ENCODE data around the gene SCYL3. TPM values are rescaled to one million over a fixed set of nuclear protein-coding genes. Genes with fewer than 3 reads are reported as not detected.

The SCYL3 gene, protein sequence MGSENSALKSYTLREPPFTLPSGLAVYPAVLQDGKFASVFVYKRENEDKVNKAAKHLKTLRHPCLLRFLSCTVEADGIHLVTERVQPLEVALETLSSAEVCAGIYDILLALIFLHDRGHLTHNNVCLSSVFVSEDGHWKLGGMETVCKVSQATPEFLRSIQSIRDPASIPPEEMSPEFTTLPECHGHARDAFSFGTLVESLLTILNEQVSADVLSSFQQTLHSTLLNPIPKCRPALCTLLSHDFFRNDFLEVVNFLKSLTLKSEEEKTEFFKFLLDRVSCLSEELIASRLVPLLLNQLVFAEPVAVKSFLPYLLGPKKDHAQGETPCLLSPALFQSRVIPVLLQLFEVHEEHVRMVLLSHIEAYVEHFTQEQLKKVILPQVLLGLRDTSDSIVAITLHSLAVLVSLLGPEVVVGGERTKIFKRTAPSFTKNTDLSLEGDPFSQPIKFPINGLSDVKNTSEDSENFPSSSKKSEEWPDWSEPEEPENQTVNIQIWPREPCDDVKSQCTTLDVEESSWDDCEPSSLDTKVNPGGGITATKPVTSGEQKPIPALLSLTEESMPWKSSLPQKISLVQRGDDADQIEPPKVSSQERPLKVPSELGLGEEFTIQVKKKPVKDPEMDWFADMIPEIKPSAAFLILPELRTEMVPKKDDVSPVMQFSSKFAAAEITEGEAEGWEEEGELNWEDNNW
- polyA plus RNA-seq (2012; ENCODE audit: missing spikeins): 6.8 TPM

DNA sequence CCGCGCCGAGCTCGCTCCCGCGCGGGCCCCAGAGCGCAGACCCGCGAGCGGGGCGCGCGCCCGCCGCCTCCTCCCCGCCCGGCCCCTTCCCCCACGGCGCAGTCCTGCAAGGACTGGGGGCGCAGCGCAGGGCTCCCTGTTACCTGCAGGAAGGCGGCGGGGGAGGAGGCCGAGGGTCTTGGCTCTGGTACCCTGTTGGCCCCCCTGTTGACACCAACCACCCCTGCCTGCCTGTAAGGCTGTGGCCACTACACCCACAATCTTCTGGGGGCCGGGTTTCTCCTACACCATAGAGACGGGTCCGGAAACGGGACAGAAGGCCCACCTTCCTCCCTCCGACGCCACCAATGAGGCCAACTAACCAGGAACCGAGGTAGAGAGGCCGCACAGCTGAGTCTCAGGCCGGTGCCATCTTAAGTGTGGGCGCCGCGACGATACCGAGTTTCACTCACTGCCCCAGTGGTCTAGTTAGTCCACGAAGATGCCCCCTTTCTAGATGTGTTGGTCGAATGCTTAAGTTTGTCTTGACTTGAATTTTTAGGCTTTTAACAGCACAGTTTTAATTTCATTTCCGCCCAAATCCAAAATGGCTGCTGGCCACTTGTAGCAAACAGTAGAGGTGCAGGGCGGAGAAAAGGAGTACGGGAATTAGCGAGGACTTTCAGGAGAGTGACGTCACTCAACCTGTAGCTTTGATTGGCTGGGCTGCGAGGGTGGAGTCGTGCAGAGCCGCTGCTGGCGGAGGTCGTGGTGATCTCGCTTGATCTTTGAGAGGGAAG is at the start of gene SCYL3:
Gene SCYL3 (minus strand): TSS at position 252 of the 779 bp plus-strand sequence. CDS start 5,056 bp downstream, outside the sequence.
- TF ChIP-seq POLR2AphosphoS5 (IDR thresholded peaks at IDR 0.05; ENCODE audit: low read depth, low read length) (peak; percentile 86), POLR2A (IDR thresholded peaks at IDR 0.05; ENCODE audit: low read depth, low read length) (peak; percentile 89), TAF1 (IDR thresholded peaks at IDR 0.05; ENCODE audit: borderline replicate concordance, low read depth, low read length) (peak; percentile 78)
- FAIRE-seq (peak; percentile 97), DNase-seq (ENCODE audit: insufficient read length) (peak; percentile 73)

DNA sequence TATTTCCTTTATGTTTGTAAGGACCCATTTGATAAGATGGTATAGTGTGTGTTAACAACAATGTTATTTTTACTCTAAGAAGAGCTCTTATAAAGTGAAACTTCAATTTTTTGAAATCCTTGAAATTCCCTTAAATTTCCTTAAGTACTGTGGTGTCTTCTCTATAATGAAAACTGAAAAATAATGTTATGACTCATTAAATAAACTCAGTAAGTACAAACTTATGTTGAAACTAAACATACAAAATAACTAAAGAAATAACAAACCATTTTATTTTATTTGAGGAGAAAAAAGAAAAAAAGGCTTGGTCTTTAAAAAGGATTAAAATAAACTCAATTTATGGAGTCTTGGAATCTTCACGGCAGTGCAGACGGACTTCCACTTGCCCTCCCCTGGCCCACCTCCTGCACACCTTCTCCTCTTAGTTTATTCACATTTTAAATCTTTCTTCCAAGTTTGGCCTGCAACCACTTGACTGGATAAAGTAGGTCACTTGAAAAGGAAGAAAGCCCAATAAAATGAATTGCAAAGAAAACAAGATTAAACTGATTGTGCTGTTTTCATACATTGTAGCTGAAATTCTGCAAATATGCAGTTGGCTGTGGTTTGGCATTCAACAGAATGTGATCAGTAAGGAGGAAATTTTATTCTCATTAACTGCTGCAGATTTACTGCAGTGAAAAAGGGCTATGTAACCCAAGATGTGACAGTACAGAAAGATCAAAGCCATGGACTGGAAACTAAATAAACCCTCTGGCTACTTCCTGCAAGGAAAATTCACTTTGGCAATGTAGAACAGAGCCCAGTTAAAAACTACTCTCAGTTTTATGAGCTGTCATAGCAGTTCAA is 48.5 kb upstream of the SCYL3 start:
- no peak for DNase-seq (ENCODE audit: insufficient read length)
- TF ChIP-seq POLR2A (IDR thresholded peaks at IDR 0.05; ENCODE audit: low read depth, low read length) (no peak), TAF1 (IDR thresholded peaks at IDR 0.05; ENCODE audit: borderline replicate concordance, low read depth, low read length) (no peak), POLR2AphosphoS5 (IDR thresholded peaks at IDR 0.05; ENCODE audit: low read depth, low read length) (no peak)
- FAIRE-seq: no peak

DNA sequence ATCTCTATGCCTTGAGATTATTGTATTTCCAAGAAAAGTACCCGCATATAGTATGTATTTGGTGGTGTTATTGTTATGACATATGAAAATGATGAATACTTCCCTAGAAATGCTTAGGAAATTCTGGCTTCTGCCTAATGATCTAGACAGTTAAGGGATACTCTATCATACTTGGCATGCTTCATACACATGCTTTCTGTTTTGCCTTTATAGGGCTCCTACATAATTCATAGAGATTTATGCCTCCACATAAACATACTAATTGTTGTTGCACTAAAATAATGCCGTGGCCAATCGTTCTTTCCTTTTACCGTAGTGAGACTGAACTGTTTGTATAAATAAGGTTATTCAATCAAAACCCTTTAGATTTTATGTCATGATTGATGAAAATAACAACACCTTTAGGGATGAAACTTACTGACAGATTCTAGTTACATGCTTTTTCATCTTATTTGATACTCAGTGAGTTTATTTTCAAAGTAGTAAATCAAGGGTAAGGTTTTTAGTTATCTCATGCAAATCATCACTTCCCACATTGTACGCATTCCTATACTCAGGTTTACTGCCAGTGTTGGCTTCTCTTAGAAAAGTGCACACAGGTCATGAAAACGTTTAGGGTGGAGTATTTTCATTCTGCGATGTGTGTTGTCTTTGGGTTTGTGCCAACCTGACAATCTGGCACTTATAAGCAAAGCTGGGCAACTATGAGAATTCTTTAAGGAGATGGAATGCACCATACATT is 40.5 kb upstream of the SCYL3 start:
- no peak for TF ChIP-seq POLR2AphosphoS5 (IDR thresholded peaks at IDR 0.05; ENCODE audit: low read depth, low read length)
- no peak for TF ChIP-seq POLR2A (IDR thresholded peaks at IDR 0.05; ENCODE audit: low read depth, low read length)
- no peak for TF ChIP-seq TAF1 (IDR thresholded peaks at IDR 0.05; ENCODE audit: borderline replicate concordance, low read depth, low read length)
- FAIRE-seq: no peak
- DNase-seq (ENCODE audit: insufficient read length): no peak

DNA sequence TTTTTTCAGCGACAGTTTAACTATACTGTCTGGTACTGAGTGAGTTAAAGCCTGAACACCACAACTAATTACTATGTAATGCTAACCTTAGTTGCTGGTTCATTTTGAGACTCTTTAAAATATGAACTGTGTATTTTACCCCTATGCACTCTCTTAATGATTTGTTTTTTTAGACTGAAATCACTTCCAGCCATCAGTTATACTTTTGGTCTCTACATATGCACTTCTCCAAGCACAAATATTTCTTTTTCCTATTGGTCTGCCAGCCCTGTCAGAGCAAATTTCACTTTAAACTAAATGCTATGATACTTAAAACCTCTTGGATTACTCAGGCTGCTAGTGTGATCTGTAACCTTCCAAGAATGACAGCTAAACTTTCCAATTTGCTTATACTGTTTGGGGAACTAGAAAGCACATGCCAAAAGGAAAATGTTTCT is 38.1 kb upstream of the SCYL3 start:
- FAIRE-seq: no peak
- no peak for DNase-seq (ENCODE audit: insufficient read length)
- TF ChIP-seq POLR2A (IDR thresholded peaks at IDR 0.05; ENCODE audit: low read depth, low read length): no peak
- TF ChIP-seq TAF1 (IDR thresholded peaks at IDR 0.05; ENCODE audit: borderline replicate concordance, low read depth, low read length): no peak
- no peak for TF ChIP-seq POLR2AphosphoS5 (IDR thresholded peaks at IDR 0.05; ENCODE audit: low read depth, low read length)

DNA sequence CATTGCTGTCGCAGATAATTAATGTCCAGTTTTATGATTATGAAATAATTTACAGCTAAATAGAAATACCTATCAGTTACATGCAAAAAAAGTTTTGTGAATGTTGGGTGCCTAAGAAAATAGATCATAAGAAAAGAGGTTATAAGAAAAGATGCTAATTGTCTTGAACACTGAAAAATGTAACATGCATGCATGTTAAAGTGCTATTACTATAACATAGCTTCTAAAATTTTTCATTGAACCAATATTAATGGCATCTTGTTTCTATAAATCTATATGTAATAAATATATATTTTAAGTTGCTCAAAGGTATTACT is 35.5 kb upstream of the SCYL3 start:
- no peak for FAIRE-seq
- no peak for DNase-seq (ENCODE audit: insufficient read length)
- TF ChIP-seq TAF1 (IDR thresholded peaks at IDR 0.05; ENCODE audit: borderline replicate concordance, low read depth, low read length) (no peak), POLR2A (IDR thresholded peaks at IDR 0.05; ENCODE audit: low read depth, low read length) (no peak), POLR2AphosphoS5 (IDR thresholded peaks at IDR 0.05; ENCODE audit: low read depth, low read length) (no peak)

DNA sequence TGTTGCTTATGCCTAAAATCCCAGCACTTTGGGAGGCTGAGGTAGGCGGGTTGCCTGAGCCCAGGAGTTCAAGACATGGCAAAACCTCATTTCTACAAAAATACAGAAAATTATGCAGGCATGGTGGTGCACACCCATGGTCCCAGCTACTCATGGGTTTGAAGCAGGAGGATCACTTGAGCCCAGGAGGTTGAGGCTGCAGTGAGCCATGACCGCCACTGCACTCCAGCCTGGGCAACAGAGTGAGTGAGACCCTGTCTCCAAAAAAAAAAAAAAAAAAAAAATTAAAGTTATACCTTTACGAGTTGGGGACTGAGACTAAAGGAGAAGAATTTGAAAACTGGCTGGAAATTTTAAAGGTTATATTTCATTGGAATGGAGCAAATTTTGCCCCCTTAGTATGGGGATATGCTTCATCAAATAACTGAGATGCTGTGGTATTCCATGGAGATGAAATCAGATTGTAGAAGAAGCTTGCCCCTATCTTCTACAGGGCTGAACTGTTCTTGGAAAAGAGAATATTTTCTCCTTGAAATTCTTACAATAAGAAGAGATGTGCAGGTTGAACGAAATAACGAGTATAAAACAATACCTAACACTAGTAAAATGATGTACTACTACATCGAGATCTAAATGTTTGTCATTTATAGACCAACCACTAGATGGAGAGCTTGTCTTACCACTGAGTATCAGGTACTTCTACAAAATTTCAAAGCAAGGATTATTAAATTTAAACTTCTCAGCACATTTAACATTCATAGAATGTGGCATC is 34.9 kb upstream of the SCYL3 start:
- FAIRE-seq (peak; percentile 71), DNase-seq (ENCODE audit: insufficient read length) (no peak)

DNA sequence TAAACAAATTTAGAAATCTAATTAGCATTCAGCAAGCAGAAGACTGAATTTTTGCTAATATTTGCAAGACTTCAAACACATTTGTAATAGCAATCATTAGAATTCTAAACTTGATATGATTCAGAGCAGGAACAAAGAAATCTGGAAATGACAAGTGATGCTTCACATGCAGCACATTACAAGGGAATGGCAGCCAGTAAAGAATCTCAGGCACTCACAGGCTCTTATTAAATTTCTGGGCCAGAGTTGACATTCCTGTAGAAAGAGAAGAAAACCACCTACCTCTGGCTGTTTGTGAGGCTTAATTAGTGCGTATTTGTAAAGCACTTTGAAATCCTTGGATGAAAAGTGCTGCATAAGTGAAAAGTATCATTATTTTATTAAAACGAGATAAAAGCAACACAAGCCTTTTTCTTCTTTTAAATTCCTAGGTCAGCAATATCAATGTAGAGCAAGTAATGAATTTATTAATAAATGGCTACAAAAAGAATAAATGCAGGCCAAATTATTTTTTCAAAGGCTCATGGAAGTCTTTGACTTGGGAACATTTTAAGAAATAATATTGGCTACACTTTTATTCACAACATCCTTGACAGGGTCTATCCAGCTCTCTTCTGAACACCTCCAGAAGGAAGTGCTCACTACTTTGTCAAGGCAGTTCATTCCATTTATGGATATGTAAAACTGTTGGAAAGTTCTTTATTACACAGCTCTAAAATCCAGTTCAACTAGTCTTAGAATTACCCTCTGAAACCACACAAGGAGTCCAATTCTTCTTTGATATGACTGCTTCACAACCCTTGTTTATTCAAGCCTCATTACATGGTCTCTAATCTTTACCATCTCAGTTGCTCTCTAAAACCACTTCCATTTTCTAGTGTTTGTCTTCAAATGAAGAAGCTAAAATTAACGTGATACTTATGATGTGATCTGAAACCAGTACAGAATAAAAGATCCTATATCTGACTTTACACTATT is 32.1 kb upstream of the SCYL3 start:
- DNase-seq (ENCODE audit: insufficient read length) (no peak), FAIRE-seq (no peak)
- no peak for TF ChIP-seq POLR2A (IDR thresholded peaks at IDR 0.05; ENCODE audit: low read depth, low read length)
- TF ChIP-seq TAF1 (IDR thresholded peaks at IDR 0.05; ENCODE audit: borderline replicate concordance, low read depth, low read length): no peak
- TF ChIP-seq POLR2AphosphoS5 (IDR thresholded peaks at IDR 0.05; ENCODE audit: low read depth, low read length): no peak

More for the DNA sequence above, 34.9 kb upstream of the SCYL3 start:
- TF ChIP-seq POLR2A (IDR thresholded peaks at IDR 0.05; ENCODE audit: low read depth, low read length) (no peak), POLR2AphosphoS5 (IDR thresholded peaks at IDR 0.05; ENCODE audit: low read depth, low read length) (no peak)

DNA sequence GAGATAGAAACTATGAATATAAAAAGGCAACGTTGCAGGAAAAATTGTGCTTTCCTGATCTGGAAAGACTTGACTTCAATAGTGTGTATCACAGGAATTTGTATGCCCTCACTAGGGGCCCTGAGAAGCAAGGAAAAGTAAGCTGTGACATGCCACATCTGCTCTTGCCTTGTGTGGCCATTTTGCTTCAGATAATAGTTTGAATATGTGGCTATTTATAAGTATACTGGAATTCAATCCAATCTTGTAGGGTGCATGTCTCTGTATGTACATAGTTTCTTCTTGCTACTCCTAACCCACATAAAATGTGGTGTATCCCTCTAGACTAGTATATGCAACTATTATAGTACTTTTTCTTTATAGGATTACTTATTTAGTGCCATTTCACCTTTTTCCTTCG is 31.1 kb upstream of the SCYL3 start:
- TF ChIP-seq POLR2AphosphoS5 (IDR thresholded peaks at IDR 0.05; ENCODE audit: low read depth, low read length) (no peak), TAF1 (IDR thresholded peaks at IDR 0.05; ENCODE audit: borderline replicate concordance, low read depth, low read length) (no peak), POLR2A (IDR thresholded peaks at IDR 0.05; ENCODE audit: low read depth, low read length) (no peak)
- DNase-seq (ENCODE audit: insufficient read length) (no peak), FAIRE-seq (no peak)

DNA sequence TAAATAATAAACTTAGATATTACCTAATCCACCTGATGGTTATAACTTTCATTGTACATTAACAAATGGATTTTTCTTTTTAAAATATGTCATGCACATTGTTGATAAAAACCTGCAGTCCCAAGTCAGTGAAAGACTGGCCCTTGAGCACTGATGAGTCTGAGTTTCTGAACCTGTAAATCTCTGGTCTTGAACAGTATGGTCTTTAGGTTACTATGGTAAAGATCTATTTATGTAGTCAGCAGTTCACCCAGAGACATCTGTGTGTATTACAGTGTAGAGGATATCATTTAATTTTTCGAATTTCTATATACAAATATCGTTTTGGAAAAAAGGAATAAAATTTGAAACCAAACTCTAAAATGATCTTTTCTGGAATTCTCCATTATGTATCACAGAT is 30.4 kb upstream of the SCYL3 start:
- no peak for TF ChIP-seq TAF1 (IDR thresholded peaks at IDR 0.05; ENCODE audit: borderline replicate concordance, low read depth, low read length)
- no peak for TF ChIP-seq POLR2A (IDR thresholded peaks at IDR 0.05; ENCODE audit: low read depth, low read length)
- TF ChIP-seq POLR2AphosphoS5 (IDR thresholded peaks at IDR 0.05; ENCODE audit: low read depth, low read length): no peak
- FAIRE-seq (no peak), DNase-seq (ENCODE audit: insufficient read length) (no peak)
